A549 treated with ZK216348 at 1 μM for 4 hours (cell line): ENCODE data around the gene ZBTB17. TPM values are rescaled to one million over a fixed set of nuclear protein-coding genes. Genes with fewer than 3 reads are reported as not detected.

Experiments used
- total RNA-seq: library from RNA; stranded (reverse); fragments of 200-300 nt; extraction: Qiagen RNA extraction; gene quantifications from 5 replicates; pipeline ENCODE4 v1.2.3, GENCODE V29; 2022; ENCODE audit warnings: low read depth

ZBTB17 gene
- 7.7 to 17.9 TPM (median 14.7 TPM) in 5 replicates for total RNA-seq

DNA sequence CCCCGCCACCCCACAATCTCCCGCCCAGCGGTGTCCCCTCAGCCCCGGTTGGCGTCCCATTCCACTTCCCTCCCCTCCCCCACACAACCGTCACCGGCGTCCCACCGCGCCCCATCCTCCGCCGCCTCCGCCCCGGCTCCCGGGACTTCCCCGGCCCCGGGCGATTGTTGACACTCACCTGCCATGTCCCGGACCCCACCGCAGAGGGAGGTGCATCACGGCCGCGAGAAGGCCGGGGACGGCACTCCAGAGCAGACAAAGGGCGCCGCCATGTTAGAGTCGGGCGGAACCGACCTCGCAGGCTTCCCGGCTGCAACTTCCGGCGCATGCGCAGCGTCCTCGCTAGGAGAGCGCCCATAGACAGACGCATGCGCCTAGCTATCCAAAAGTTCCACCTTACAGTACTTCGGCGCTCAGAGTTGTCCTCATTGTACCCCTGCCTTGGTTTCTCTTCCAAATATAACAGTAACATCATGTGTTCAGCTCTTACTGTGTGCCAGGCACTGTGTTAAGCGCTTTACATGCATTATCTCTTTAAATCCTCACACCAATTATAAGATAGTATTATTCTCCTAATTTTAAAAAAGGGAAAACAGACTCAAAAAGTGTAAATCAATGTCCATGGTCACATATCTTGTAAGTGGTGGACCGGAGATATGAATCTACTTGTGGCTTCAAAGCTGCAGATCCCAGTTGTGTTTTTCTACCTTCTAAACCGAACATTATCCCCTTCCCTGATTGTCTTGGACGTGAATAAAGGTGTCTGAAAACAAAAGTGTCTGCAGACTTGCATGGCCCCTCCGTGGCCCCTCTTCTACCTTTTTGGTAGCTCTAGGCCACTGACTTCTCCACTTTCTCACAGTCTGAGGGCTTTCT is at the start of gene ZBTB17:
TSS of gene ZBTB17 (minus strand) at position 297 of the 876 bp plus-strand sequence. CDS start 27,606 bp downstream, outside the sequence.

DNA sequence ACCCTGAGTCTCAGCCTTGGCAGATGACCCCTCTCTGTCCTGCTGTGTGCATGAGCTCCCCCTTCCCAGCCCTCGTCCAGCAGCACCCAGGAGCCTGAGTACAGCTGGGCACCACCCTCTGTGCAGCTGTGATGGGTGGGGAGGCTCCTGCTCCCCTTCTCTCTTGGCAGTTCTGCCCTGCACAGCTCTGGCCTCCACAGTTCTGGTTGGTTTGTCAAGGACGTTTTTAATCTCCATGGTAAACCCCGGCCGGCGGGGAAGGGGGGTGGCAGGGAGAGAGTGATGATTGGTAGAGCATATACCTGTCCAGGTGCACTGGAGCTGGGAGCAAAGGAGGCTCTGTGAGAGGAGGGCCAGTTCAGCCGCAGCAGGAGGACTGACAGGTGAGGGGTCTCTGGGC is 45.8 kb upstream of the ZBTB17 start, which contains the start of gene CLCNKA:
TSS of gene CLCNKA (plus strand) at position 356 of the 400 bp plus-strand sequence. CDS start 584 bp downstream, outside the sequence.

DNA sequence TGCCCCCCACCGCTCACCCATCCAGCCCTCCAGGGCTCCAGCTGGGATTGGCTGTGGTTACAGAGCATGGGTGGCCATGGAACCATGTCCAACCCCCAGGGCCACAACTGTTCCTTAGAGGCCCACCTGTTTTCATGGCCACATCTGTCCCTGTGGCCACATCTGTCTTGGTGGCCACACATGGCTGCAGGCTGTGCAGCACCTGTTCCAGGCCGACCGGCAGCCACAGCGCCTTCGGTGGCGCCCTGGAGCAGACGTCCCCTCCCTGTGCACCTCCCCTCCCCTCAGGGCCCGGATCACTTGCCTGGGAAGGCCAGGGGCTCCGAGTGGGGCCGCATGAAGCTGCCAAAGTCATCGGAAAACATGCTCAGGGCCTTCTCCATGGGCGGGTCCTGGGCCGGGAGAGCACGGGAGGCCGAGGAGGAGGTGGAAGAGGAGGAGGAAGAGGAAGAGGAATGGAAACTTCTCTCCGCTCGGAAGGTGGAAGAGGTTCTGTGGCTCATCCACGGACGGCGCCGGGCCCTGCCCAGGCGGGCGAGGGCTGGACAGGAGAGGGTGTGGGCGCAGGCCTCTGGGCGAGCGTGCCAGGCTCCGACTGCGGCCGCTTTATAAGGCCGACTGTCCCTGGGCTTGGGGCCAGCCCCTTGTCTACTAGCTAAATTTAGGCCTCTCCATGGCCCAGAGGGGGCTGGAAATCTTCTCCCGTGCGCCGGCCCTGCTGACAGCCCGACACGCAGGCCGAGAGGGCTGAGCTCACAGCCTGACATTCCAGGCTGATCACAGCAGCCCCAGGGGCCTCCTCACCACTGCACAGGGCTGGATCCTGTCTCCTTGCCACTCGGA is 41.8 kb upstream of the ZBTB17 start, which contains the start of gene HSPB7:
TSS of gene HSPB7 (minus strand) at position 583 of the 843 bp plus-strand sequence. CDS start at position 503, 80 bp downstream.

Other genes with a start within 250 kb of the ZBTB17 start
- gene SLC25A34, start 239.8 kb downstream of the ZBTB17 start, total RNA-seq, result 0.12 to 0.48 TPM (median 0.28 TPM) in 5 replicates
- gene TMEM82, start 233.6 kb downstream of the ZBTB17 start, total RNA-seq, result not detected in 5 replicates
- 21.1 to 38.6 TPM (median 30.3 TPM) in 5 replicates for gene FBLIM1, start 217.3 kb downstream of the ZBTB17 start, total RNA-seq
- gene UQCRHL, start 168.5 kb downstream of the ZBTB17 start, total RNA-seq, result 6.1 to 15.5 TPM (median 7.8 TPM) in 5 replicates
- gene SPEN, start 128.4 kb downstream of the ZBTB17 start, total RNA-seq, result 34.9 to 48.0 TPM (median 44.8 TPM) in 5 replicates
- 0.05 TPM in 1 of 5 replicates, not detected in the others for gene SRARP, start 28.1 kb upstream of the ZBTB17 start, total RNA-seq
- not detected in 5 replicates for gene HSPB7, start 41.9 kb upstream of the ZBTB17 start, total RNA-seq
- gene CLCNKA, start 45.9 kb upstream of the ZBTB17 start, total RNA-seq, result 0.06 TPM in 1 of 5 replicates, not detected in the others
- gene CLCNKB, start 67.7 kb upstream of the ZBTB17 start, total RNA-seq, result 0.07 to 0.22 TPM (median 0.15 TPM) in 4 of 5 replicates, not detected in the other
- gene FAM131C, start 97.5 kb upstream of the ZBTB17 start, total RNA-seq, result 10.8 to 20.2 TPM (median 18.3 TPM) in 5 replicates
- gene EPHA2, start 180.0 kb upstream of the ZBTB17 start, total RNA-seq, result 77.4 to 149 TPM (median 141 TPM) in 5 replicates
- 4.2 to 8.2 TPM (median 5.9 TPM) in 5 replicates for gene ARHGEF19, start 236.6 kb upstream of the ZBTB17 start, total RNA-seq